Stimulated activated CD8-positive, alpha-beta memory T cell treated with anti-CD3 and anti-CD28 coated beads, Interleukin-12 subunit alpha, Interleukin-12 subunit beta, amount 100 ng/mL, for 24 hours (primary cell): ENCODE results near the gene MTR.
"Not testable (repeated sequence)": the region's sequence is repeated elsewhere in the genome, so short reads cannot be mapped to it uniquely, and the experiment has no call there.

Experiments
- DNase-seq: peaks from one replicate; pipeline ENCODE4 v3.0.0-alpha.2; 2020; ENCODE audit errors: extremely low read depth

MTR gene

GRCh38 chr1:236833575-236833974, 38.5 kb downstream of the MTR start:
- no peak for DNase-seq

DNA sequence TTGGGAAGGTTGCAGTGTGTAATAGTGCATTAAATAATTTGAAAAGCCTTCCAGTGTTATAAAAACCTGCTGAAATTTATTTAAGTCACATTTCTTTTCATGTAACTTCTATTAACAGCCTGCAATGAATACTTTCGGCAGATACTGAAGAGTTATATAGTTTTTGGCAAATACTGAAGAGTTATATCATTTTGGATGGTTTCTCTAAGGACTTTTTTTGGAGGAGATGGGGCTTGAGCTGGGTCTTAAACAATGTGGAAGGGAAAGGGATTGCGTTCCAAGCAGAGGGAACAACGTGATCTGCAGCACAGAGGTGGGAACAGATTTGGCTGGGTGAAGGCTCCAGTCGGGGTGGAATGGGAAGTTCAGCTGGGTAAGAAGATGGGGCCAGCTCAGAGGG, 39.8 kb downstream of the MTR start:
- DNase-seq: no peak

GRCh38 chr1:236835491-236835890, 40.4 kb downstream of the MTR start:
- DNase-seq: no peak

- no peak for DNase-seq
Observed at GRCh38 chr1:236836157-236836556, 41.1 kb downstream of the MTR start.

- no peak for DNase-seq
Observed at GRCh38 chr1:236837115-236837514, 42.0 kb downstream of the MTR start.

GRCh38 chr1:236837897-236838296, 42.8 kb downstream of the MTR start:
- DNase-seq: no peak

- no peak for DNase-seq
Observed at GRCh38 chr1:236841341-236841740, 46.2 kb downstream of the MTR start.

DNA sequence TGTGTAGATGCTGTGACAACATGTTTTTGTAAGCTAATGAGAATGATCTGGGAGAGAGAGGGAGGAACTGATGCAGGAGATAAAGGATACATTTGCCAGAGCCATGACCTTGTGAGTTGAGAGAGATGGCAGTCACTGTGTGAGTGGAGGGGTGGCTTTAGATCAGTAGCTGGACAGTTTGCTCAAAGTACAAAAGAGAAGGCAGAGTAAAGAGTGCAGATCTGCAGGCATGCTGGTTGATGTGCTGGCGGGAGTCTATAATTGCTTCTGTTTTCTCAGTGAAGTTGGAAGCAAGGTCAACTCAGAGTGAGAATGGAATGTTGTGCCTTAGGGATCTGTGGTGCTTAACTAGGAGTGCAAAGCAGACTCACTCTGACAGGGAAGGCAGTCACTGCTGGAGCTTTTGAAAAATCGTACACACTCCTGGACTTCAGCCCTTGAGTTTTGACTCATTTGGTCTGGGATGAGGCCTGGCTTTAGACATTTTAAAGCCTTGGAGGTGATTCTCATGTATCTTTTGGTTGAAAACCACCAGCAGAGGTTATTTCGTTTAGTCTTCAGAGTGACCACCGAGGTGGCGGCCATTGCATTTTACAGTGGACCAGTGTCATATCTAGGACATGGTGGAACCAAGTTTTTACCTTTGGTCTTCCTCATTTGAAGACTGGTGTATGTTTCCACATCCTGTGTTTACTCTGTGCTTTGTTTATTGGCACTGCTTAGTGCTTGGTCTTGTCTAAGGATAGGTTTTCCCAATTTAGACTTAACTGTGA, 49.6 kb downstream of the MTR start:
- DNase-seq: no peak

DNA sequence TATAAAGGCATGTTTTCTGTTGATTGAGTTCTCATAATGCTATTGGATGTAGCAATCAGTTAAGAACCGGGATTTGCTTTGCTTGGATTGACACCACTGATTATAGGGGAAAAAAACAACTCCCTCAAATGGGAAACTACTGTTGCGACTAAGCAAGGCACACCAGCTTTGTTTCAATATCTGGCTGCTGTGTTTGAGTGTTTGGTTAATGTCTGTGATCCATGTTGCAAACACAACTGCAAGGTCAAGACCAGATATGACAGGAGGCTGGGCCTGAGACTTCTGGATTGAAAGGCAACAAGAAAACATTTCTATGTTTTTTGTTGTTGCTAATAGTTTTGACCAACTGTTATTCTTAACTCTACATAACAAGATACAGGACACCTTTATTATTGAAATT, 50.7 kb downstream of the MTR start:
- no peak for DNase-seq

DNA sequence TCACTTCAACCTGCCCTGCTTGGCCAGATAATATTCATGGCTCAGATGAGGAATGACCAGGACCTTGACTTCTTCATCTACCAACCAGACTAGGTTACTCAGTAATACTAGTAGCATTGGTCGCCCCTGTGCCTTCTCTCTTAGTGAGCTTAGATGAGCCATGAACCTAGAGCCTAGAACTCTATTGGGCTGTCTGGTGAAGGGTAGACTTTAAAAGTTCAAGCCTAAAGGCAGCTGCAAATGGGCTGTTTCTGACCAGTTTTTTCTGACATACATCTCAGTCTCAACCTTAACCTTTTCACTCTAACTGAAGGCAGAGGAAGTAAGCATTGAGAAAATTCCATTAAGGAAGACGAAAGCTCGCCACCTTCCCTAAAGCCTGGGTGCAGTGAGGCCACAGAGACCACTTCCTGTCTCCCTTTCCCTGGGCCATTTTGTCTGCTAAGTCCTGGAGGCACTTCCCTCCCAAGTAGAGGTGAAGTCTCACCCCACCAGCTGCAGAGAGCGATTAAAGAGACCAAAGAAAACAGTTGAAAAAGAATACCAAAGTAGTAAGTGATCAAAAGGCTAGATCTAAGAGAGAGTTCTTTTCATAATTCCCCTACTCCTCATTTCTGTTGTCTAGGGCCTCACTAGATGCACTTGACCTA, 53.3 kb downstream of the MTR start:
- DNase-seq: no peak

DNA sequence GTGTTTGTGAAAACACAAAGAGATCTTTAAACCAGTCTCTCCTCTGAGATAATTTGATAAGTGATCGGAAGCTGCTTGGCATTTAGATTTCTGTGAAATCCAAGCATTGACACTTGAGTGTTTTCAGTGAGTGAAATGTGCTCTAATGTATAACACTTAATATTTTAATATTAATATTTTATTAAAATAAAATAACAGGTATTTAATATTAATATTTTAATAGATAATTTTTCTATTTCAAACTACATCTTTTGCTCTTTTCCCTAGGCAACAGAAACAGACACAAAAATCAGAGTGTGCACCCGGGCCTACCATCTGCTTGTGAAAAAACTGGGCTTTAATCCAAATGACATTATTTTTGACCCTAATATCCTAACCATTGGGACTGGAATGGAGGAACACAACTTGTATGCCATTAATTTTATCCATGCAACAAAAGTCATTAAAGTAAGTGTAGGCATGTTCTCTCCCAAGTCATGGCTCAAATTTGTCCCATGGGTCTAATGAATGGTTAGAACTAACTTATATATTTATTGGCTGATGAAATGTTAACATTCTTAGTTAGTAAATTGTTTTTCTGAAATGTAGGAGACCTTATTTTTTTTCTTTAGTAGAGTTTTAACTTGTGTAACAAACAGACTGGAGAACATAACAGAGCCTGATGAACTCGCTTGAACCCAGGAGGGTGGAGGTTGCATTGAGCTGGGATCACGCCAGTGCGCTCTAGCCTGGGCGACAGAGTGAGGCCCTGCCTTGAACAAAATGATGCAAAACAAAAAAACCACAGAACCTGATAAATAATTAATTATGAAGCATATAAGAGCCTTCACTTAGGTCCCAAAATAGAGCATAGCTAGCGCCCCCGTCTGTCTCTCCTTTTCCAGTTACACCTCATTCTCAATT, 55.2 kb downstream of the MTR start:
- no peak for DNase-seq

- no peak for DNase-seq
Observed at GRCh38 chr1:236851871-236852270, 56.8 kb downstream of the MTR start.

- no peak for DNase-seq
Observed at GRCh38 chr1:236853921-236854604, 59.0 kb downstream of the MTR start.

DNA sequence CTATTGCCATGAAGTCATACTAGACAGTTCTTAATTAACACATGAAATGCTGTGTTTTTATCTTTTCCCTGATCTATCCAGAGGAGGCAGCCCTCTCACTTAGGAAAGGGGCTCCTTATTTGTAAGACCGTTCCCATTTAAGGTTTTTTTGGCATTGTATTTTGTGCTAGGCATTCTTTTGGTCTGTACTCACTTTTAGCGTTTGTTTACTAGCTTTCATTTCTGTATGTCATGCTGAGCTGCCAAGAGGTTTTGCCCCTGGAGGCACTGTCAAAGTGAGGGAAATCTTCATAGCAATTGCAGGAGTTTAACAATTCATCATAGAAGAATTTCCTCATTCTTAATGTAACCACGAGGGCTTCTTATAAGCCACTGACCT, 59.5 kb downstream of the MTR start:
- DNase-seq: no peak

DNA sequence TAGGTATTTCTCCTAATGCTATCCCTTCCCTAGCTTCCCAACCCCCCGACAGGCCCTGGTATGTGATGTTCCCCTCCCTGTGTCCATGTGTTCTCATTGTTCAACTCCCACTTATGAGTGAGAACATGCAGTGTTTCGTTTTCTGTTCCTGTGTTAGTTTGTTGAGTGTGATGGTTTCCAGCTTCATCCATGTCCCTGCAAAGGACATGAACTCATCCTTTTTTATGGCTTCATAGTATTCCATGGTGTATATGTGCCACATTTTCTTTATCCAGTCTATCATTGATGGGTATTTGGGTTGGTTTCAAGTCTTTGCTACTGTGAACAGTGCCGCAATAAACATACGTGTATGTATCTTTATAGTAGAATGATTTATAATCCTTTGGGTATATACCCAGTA, 61.6 kb downstream of the MTR start:
- not testable (repeated sequence) for DNase-seq

- no peak for DNase-seq
Observed at GRCh38 chr1:236858165-236858564, 63.1 kb downstream of the MTR start.

- DNase-seq: no peak
Observed at GRCh38 chr1:236860101-236860500, 65.0 kb downstream of the MTR start.

DNA sequence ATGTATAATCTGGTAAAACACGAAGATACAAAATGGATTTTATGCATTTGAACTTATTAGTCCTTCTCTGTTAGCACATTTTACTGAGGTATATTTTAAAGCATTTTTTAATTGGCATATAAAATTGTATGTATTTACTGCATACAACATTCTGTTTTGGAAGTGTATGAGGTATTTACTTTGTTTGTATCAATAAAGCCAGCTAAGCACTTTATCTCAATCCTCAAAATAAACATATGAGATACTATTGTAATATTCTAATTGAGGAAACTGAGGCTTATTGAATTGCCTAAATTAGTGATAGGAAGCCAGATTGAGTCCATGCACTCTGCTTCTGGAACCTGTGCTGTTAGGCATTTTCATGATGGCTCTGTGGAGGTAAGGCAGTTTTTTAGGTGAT, 65.6 kb downstream of the MTR start:
- no peak for DNase-seq

GRCh38 chr1:236861560-236862218, 66.6 kb downstream of the MTR start:
- no peak for DNase-seq

- no peak for DNase-seq
Observed at GRCh38 chr1:236862219-236862591, 67.1 kb downstream of the MTR start.

DNA sequence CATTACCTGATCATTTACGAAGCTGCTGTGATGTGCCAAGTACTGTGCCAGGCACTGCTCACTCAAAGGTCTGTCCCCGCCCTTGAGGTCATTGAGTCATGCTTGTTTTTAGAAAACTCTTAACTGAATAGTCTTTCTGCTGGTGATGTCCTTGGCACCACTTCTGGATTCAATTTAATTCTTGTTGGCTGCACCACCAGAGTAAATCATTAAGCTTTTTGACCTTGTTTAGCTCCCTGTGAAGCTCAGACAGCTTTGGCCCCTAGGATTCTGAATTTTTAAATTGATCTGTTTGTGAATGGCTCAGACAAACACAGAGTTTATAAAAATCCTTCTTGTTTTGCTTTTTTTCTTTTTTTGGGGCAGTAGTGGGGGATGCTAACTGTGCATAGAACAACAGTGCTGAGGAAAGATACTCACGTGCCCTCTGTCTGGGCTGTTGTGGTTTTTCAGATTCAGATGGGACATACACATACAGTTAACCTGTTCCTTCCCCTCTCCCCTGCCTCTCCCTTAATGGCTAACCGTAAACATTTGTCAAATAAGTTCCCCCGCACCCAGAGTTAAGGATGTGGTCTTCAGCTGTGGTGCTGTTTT, 67.6 kb downstream of the MTR start:
- no peak for DNase-seq
